ENCODE results near the gene RICTOR.
"Not testable (repeated sequence)": the region's sequence is repeated elsewhere in the genome, so short reads cannot be mapped to it uniquely, and the experiment has no call there.

The RICTOR gene

GRCh38 chr5:39015743-39016586, 58.2 kb downstream of the RICTOR start:
- peak; percentile 74 for DNase-seq (ENCODE audit: low read depth)
- TF ChIP-seq CTCF (conservative IDR thresholded peaks at IDR 0.05; ENCODE audit: low read depth, low read length): no peak
- H3K4me3 ChIP-seq (ENCODE audit: low read length): no peak overlapping the region

- peak; percentile 93 for DNase-seq (ENCODE audit: low read depth)
- no peak for TF ChIP-seq CTCF (conservative IDR thresholded peaks at IDR 0.05; ENCODE audit: low read depth, low read length)
- no peak overlapping the region for H3K4me3 ChIP-seq (ENCODE audit: low read length)
These were observed 59.6 kb downstream of the RICTOR start for GRCh38 chr5:39014561-39014960.

- no peak for TF ChIP-seq CTCF (conservative IDR thresholded peaks at IDR 0.05; ENCODE audit: low read depth, low read length)
- DNase-seq (ENCODE audit: low read depth): no peak
- no peak overlapping the region for H3K4me3 ChIP-seq (ENCODE audit: low read length)
These were observed 60.3 kb downstream of the RICTOR start for GRCh38 chr5:39013938-39014337.

- not testable (repeated sequence) for H3K4me3 ChIP-seq (ENCODE audit: low read length); DNase-seq (ENCODE audit: low read depth)
These were observed 63.2 kb downstream of the RICTOR start for GRCh38 chr5:39010958-39011357.

GRCh38 chr5:39009981-39010380, 64.2 kb downstream of the RICTOR start:
- no peak overlapping the region for H3K4me3 ChIP-seq (ENCODE audit: low read length)
- TF ChIP-seq CTCF (conservative IDR thresholded peaks at IDR 0.05; ENCODE audit: low read depth, low read length): no peak
- DNase-seq (ENCODE audit: low read depth): no peak

- no peak for TF ChIP-seq CTCF (conservative IDR thresholded peaks at IDR 0.05; ENCODE audit: low read depth, low read length)
- DNase-seq (ENCODE audit: low read depth): no peak
- no peak overlapping the region for H3K4me3 ChIP-seq (ENCODE audit: low read length)
These were observed 64.9 kb downstream of the RICTOR start for GRCh38 chr5:39009280-39009679.

GRCh38 chr5:39006650-39007049, 67.5 kb downstream of the RICTOR start:
- no peak for DNase-seq (ENCODE audit: low read depth)
- H3K4me3 ChIP-seq (ENCODE audit: low read length): no peak overlapping the region
- TF ChIP-seq CTCF (conservative IDR thresholded peaks at IDR 0.05; ENCODE audit: low read depth, low read length): no peak
